NCI-H1048 (cell line): ENCODE measurements around the gene KDM1B.
"Not testable (repeated sequence)": the region's sequence is repeated elsewhere in the genome, so short reads cannot be mapped to it uniquely, and the experiment has no call there.

Experiments
- DNase-seq: peaks from one replicate; lab custom pipeline; 2025; lab: John Stamatoyannopoulos, UW

The KDM1B gene

DNA sequence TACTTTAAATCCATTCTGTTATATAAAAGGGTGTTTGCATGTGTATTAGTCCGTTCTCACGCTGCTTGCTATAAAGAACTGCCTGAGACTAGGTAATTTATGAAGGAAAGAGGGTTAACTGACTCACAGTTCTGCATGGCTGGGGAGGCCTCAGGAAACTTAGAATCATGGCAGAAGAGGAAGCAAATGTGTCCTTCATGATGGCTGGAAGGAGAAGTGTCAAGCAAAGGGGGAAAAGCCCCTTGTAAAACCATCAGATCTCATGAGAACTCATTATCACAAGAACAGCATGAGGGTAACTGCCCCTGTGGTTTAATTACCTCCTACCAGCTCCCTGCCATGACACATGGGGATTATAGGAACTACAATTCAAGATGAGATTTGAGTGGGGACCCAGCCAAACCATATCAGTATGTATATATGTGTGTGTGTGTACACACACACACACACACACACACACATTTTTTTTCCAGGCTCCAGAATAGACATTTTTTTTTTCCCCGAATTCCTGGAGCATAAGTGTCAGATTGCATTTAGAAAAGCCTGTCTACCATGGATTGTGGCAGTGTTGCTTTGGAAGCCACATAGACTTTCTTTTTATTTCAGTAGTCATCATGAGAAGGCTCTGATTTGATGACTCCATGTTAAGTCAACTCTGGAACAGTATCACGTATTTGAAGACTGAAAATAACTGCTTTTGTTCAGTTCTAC is 31.5 kb downstream of the KDM1B start:
- no peak for DNase-seq

DNA sequence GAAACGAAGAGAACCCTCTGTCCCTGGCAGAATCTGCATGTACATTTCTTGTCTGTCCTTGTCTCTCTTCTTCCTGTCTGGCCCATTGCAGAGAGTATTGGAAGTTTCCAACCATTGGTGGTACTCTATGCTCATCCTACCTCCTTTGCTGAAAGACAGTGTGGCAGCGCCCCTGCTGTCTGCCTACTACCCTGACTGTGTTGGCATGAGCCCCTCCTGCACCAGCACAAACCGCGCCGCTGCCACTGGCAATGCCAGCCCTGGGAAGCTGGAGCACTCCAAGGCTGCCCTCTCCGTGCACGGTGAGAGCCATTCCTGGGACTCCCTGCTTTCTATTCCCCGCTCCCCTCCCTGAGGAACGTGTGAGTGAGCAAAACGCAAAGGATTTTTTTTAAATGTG is 32.5 kb downstream of the KDM1B start:
- DNase-seq = no peak

DNA sequence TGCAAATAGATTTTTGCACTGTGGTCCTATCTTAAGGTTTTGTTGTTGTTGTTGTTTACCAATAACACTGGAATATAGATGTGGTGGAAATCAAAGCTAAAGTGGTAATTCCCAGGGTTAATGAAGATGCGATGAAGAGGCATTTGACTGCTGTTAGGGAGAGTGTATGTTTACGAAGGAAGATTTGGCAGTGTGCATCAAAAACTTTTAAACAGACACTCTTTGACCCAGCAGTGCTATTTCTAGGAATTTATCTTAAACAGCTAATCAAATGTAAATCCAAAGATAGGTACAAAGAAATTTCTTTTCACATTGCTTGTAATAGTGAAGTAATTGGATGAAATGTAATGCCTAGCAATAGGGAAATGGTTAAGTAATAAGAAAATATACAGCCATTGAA is 34.0 kb downstream of the KDM1B start:
- DNase-seq = no peak

DNA sequence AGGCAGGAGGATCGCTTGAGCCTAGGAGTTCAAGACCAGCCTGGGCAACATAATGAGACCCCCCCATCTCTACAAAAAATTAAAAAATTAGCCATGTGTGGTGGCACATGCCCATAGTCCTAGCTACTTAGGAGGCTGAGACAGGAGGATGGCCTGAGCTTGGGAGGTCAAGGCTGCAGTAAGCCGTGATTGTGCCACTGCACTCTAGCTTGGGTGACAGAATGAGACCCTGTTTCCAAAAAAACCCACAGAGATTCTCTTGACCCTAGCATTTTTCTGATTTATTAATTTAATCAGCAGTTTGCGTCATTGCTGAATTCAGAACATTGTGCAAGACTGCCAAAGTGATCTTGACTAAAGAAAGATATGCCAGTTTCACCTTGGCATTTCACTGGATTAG is 36.8 kb downstream of the KDM1B start:
- no peak for DNase-seq

DNA sequence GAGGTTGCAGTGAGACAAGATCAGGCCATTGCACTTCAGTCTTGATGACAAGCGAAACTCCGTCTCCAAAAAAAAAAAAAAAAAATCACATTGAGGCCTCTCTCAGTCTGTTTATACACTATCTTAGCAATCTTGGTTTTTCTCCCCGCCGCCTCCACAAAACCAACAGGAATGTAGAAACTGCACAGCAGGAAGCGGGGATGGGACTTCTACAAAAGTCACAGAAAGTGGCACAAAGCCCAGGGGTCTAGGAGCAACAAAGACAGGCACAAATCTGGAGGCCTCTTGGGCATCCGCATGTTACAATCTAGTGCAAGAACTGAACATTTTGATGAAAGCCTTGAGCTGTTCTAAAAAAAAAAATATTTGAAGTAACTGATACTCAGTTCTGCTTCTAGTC is 48.6 kb downstream of the KDM1B start:
- no peak for DNase-seq

DNA sequence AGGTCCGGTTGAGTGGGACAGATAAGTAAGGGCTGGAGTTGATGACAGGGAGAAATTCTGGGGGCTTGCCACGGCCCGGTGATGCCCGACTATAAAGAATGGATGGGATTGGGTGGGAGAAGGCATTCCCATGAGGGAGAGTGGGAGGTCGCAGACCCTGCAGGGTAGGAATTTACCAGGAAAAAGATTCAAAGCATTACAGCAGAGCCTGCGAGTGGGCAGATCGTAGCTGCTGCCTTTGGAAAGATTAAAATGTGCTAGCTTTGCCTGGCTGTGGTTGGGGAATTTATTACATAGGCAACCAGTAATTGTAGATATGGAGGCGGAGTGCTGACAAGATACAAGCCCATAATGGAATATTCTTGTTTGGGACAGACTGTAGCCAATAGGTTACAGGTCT is 49.5 kb downstream of the KDM1B start:
- DNase-seq = no peak

DNA sequence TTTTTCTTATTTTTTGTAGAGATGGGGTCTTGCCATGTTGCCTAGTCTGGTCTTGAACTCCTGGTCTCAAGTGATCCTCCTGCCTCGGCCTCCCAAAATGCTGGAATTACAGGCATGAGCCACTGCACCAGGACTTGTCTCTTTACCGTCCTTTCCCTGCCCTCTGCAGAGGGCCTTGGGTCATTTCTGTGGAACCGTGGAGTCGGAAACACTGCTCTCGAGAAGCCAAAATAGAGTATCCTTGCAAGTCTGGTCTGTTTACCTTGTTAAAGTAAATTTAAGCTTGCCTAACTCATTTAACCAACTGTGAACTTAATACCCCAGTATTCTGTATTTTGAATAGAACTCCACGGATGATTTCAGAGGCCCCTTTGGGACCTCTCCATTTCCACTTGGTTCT is 51.4 kb downstream of the KDM1B start:
- DNase-seq = no peak

DNA sequence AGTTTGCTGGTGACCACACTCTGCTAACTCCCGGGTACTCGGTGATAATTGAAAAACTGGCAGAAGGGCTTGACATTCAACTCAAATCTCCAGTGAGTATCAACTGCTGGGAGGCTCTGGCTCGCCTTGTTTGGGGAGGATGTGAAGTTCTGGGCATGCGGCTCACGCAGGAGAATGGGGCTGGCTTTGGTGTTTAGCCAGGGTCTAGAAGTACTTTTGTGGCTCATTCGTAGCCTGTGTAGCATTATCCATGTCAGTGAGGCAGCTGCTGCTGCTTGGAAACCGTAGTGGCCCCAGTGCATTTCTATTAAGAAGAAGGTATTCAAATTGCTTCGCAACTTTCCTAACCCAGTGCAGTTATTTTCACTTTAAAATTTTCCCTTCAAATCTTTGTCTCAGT is 52.2 kb downstream of the KDM1B start:
- no peak for DNase-seq

DNA sequence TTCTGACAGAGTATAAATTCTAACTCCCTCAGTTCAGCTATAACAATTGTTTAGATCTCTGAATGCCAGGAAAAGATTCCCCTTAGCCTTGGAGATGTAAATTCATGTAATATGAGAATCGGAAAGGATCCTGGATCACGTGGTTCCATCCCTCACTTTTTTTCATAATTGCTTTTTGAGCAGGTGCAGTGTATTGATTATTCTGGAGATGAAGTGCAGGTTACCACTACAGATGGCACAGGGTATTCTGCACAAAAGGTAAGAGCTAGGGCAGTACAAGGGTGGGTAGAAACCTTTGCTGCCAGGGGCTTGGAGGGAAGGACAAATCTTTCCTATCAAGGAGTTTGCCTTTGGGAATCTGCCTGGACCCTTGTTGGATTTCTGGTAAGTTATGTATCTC is 52.7 kb downstream of the KDM1B start:
- DNase-seq = no peak

DNA sequence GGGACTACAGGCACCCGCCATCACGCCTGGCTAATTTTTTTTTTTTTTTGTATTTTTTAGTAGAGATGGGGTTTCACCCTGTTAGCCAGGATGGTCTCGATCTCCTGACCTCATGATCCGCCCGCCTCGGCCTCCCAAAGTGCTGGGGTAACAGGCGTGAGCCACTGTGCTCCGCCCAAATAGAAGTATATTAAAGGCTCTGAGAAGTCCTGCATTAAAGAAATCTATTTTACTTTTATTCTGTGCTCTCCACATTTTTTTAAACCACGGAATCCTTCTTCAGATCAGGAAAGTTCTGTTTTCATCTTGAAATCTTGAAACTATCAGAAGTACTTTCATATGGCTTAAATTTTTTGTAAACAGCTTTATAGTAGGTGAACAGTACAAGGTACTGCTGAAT is 53.6 kb downstream of the KDM1B start:
- not testable (repeated sequence) for DNase-seq

DNA sequence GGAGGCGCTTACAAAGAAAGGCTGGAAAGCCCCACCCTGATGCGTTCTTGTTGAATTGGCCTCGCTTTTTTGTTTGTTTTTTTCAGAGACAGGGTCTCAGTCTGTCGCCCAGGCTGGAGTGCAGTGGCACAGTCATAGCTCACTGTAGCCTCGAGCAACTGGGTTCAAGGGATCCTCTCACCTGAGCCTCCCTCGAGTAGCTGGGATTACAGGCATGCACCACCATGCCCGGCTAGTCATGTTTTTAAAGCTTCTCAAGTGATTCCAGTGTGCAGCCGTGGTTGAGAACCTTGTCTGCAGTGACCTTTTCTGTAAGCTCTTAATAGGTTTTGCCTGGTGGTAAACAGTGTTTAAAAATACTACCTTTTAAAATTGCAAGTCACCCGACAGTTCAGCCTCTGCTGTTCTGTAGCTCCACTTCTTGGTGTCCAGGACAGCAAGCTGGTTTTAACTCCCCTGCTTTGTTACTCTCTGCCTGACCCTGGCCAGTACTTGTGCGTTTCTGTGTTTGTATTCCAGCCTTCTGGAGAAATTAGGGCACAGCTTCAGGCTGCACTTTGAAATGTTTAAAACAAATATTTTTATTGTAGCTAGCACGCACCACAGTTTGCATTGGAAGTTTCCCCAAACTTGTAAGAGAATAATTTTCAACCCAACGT is 54.4 kb downstream of the KDM1B start:
- no peak for DNase-seq

DNA sequence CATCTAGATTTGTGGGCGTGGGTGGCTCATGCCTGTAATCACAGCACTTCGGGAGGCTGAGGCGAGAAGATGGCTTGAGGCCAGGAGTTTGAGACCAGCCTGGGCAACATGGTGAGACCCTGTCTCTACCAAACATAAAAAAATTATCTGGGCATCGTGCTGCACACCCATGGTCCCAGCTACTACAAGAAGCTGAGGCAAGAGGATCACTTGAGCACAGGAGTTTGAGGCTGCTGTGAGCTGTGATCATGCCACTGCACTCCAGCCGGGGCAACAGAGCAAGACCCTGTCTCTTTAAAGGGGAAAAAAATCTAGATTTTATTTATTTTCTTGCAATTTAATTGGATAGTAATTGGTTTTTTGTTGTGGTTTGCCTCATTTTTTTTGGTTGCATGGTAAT is 55.5 kb downstream of the KDM1B start:
- no peak for DNase-seq

DNA sequence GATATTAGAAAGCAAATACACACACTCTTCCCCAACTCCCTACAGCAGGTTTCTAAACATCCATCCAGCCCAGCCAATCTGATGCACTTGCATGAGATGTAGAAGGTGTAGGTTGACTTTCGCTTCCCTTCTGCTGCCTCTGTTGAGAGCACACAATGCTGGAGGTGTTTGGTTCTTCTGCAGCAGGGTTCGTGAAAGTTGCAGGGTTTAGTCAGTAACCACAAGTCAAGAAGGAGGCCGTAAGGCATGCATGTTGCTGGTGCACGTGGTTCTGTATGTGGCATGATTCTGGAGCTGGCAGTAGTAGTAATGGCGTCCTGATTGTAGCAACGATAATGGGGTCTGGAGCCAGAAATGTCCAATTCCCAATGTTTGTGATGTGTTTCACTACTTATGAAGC is 56.1 kb downstream of the KDM1B start:
- no peak for DNase-seq

DNA sequence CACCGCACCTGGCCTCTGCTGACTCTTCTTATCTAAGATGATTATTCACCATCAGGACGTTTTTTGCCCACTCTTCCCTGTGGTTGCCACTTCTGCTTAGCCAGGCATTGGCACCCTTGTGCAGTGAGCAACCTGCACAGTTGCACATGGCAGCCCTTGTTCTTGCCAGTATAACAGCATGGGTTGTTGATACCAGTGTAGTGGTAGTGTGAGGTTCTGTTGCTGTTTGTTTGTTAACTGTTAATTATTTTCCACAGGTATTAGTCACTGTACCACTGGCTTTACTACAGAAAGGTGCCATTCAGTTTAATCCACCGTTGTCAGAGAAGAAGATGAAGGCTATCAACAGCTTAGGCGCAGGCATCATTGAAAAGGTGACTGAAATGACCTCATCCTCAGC is 57.0 kb downstream of the KDM1B start:
- no peak for DNase-seq

DNA sequence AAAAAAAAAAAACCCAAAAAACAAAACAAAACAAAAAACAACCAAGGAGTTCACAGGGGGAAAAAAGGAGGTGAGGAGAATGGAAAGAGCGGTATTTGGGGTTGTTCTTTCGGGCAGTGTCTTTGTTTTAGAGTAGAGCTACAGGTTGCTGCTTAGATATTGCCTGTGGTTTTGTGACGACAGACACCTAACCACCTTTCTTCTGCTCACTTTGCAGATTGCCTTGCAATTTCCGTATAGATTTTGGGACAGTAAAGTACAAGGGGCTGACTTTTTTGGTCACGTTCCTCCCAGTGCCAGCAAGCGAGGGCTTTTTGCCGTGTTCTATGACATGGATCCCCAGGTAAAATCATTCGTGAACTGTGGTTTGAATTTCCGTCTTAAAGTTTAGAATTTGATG is 58.2 kb downstream of the KDM1B start:
- DNase-seq = no peak

DNA sequence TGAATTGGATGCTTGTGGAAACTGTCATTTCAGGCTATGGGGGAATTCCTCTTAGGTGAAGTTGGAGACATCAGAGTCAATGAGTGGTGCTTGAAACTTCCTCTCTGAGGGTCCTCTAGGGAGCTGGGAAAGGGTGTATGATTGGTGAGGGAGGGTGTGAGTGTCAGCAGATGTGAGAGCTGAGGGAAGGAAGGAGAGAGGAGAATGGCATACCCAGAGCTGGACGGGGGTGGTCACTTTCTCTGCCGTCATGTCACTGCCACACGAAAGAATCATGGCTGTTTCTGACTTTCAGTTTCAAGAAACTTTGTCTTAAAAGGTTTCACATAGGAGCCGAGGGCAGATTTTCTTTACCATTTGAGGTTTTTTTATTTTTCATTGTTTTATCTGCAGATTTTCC is 58.8 kb downstream of the KDM1B start:
- DNase-seq = no peak

DNA sequence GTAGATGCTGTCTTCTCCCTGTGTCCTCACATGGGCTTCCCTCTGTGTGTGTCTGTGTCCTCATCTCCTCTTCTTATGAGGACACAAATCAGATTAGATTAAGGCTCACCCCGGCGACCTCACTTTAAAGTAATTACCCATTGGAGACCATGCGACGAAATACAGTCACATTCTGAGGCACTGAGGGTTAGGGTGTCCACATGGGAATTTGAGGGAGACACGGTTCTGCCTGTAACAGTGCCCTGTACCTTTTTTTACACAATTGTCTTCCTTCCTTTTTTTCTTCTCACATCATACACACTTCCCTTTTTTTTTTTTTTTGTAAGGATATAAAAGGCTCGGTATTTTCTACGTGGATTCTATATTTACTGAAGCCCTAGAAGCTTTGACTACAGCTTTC is 60.2 kb downstream of the KDM1B start:
- DNase-seq = no peak

DNA sequence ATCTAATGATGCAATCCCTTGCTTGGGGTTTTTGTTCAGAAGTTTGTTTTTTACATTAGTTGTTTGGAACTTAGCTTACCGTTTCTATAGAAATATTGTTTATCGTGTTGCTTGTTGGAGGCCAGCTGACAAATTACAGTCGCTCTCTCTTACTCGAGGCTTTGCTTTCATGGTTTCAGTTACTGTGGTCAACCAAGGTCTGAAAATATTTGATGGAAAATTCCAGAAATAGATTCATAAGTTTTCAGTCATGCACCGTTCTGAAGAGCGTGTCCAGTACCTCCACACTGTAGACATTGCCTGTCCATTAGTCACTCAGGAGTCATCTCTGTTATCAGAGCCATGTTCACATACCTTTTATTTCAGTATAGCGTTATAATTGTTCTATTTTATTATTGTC is 61.2 kb downstream of the KDM1B start:
- DNase-seq = no peak

DNA sequence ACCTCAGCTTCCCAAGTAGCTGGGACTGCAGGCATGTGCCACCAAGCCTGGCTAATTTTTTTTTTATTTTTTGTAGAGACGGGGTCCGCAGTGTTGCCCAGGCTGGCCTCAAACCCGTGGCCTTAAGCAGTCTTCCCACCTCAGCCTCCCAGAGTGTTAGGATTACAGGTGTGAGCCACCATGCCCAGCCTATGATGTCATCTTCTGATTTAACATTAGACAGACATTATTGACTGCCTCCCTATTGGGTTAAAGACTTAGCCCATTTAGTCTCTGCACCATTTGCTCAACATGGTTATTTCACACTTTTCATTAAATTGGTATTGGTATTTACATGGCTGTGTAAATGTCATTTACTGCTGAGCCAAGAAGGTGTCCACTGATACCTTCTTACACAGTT is 63.0 kb downstream of the KDM1B start:
- DNase-seq = no peak

DNA sequence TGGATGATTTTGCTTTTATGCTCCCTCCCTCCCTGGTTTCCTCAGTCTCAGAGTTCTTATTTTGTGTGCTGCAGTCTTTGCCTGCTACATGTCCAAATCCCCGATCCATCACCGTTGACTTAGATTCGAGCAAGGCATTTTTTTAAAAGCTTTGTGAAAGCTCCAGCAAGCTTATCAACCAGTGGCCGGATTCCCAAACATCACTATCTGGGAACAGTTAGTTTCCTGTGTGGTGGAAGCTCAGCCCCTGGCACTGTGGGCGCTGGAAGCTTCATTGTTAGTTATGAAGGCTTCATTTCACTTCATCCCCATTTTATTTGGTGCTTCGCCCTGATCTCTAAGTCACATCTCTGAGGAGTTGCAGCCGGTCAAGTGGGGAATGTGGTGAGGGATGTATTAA is 64.4 kb downstream of the KDM1B start:
- DNase-seq = no peak

DNA sequence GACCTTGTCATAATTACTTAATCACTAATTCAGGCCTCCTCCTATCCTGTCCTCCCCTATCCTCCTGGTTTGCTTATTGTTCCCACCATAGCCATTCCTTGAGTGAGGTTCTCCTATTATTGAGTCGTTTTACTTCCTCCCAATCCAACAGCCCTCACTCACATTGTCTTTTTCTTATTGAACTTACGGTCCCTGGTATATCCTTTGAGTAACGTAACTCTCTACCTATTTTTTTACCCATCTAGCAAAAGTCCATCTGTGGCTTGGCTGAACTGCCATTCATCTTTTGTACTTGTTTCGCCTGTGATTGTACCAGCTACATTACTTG is 66.0 kb downstream of the KDM1B start:
- DNase-seq = no peak

DNA sequence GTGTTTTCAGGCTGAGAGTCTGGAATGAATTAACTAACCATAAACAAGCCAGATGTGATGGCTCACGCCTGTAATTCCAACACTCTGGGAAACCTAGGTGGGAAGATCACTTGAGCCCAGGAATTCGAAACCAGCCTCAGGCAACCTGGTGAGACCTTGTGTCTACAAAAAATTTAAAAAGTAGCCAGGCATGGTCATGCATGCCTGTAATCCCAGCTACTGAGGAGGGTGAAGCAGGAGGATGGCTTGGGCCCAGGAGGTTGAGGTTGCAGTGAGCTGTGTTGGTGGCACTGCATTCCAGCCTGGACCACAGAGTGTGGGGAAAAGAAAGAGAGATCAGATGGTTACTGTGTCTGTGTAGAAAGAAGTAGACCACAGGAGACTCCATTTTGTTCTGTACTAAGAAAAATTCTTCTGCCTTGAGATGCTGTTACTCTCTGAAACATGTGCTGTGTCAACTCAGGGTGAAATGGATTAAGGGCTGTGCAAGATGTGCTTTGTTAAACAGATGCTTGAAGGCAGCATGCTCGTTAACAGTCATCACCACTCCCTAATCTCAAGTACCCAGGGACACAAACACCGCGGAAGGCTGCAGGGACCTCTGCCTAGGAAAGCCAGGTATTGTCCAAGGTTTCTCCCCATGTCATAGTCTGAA is 71.4 kb downstream of the KDM1B start:
- not testable (repeated sequence) for DNase-seq

DNA sequence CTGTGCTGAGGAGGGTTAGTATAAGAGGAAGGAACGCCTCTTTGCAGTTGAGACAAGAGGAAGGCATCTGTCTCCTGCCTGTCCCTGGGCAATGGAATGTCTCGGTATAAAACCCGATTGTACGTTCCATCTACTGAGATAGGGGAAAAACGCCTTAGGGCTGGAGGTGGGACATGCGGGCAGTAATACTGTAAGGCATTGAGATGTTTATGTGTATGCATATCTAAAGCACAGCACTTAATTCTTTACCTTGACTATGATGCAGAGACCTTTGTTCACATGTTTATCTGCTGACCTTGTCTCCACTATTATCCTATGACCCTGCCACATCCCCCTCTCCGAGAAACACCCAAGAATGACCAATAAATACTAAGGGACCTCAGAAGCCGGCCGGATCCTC is 71.9 kb downstream of the KDM1B start:
- not testable (repeated sequence) for DNase-seq

DNA sequence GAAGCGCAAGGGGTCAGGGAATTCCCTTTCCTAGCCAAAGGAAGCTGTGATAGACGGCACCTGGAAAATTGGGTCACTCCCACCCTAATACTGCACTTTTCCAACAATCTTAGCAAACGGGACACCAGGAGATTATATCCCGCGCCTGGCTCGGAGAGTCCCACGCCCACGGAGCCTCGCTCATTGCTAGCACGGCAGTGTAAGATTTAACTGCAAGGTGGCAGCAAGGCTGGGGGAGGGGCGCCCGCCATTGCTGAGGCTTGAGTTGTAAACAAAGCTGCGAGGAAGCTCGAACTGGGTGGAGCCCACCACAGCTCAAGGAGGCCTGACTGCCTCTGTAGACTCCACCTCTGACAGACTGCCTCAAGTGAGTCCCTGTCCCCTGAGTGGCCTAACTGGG is 73.4 kb downstream of the KDM1B start:
- DNase-seq = not testable (repeated sequence)
